Fibroblast of skin of right biceps (primary cell): Measurements from ENCODE around the gene RYR3.

Experiments used
- DNase-seq: peaks from one replicate; pipeline ENCODE4 v3.0.0-alpha.2; 2013

Gene RYR3

GRCh38 chr15:33393546-33393945 lies 82.8 kb downstream of the RYR3 start:
- DNase-seq = no peak

GRCh38 chr15:33395321-33395720 lies 84.6 kb downstream of the RYR3 start:
- DNase-seq = no peak

- DNase-seq = no peak
These were observed 85.1 kb downstream of the RYR3 start for GRCh38 chr15:33395846-33396245.

- no peak for DNase-seq
These were observed 85.7 kb downstream of the RYR3 start for GRCh38 chr15:33396475-33396874.

GRCh38 chr15:33398555-33398954 lies 87.8 kb downstream of the RYR3 start:
- no peak for DNase-seq

GRCh38 chr15:33400941-33401340 lies 90.2 kb downstream of the RYR3 start:
- no peak for DNase-seq

- DNase-seq = no peak
These were observed 91.8 kb downstream of the RYR3 start for GRCh38 chr15:33402600-33402999.

GRCh38 chr15:33405096-33405495 lies 94.3 kb downstream of the RYR3 start:
- DNase-seq = no peak

GRCh38 chr15:33411596-33412540 lies 101.1 kb downstream of the RYR3 start:
- no peak for DNase-seq

GRCh38 chr15:33419701-33420100 lies 108.9 kb downstream of the RYR3 start:
- DNase-seq = no peak

- no peak for DNase-seq
These were observed 113.3 kb downstream of the RYR3 start for GRCh38 chr15:33424025-33424424.

- DNase-seq = peak; percentile 35
These were observed 114.4 kb downstream of the RYR3 start for GRCh38 chr15:33425142-33425541.

- DNase-seq = no peak
These were observed 119.8 kb downstream of the RYR3 start for GRCh38 chr15:33430577-33430976.

GRCh38 chr15:33433821-33434220 lies 123.1 kb downstream of the RYR3 start:
- DNase-seq = no peak

- DNase-seq = no peak
These were observed 127.6 kb downstream of the RYR3 start for GRCh38 chr15:33438396-33438795.

- DNase-seq = no peak
These were observed 130.1 kb downstream of the RYR3 start for GRCh38 chr15:33440900-33441299.

GRCh38 chr15:33442449-33442848 lies 131.7 kb downstream of the RYR3 start:
- no peak for DNase-seq

- no peak for DNase-seq
These were observed 132.9 kb downstream of the RYR3 start for GRCh38 chr15:33443708-33444107.

- no peak for DNase-seq
These were observed 135.2 kb downstream of the RYR3 start for GRCh38 chr15:33445984-33446383.

GRCh38 chr15:33448151-33448550 lies 137.4 kb downstream of the RYR3 start:
- DNase-seq = no peak

- DNase-seq = no peak
These were observed 138.3 kb downstream of the RYR3 start for GRCh38 chr15:33448961-33449606.

GRCh38 chr15:33449810-33450209 lies 139.0 kb downstream of the RYR3 start:
- no peak for DNase-seq

- DNase-seq = no peak
These were observed 140.6 kb downstream of the RYR3 start for GRCh38 chr15:33451385-33451784.

- DNase-seq = no peak
These were observed 143.0 kb downstream of the RYR3 start for GRCh38 chr15:33453761-33454160.
